Mucosa of gallbladder (tissue), 1 donor: ENCODE measurements around the gene ARPC4. TPM values are rescaled to one million over a fixed set of nuclear protein-coding genes. Genes with fewer than 3 reads are reported as not detected.
A peak's percentile ranks its signal among the peaks of the same experiment; 100 is the strongest.

Source experiments
- DNase-seq: peaks from one replicate; pipeline ENCODE4 v3.0.0-alpha.2; 2020; ENCODE audit warnings: low spot score
- total RNA-seq: library from RNA; stranded (reverse); gene quantifications from one replicate; pipeline ENCODE4 v1.2.1, GENCODE V29; 2021
- donor health status: DM: no; HTN: no; CAD: no.

The ARPC4 gene
- total RNA-seq, 1 donor from 2014 or later = 137 TPM

- DNase-seq = no peak
These were observed 389 bp downstream of the ARPC4 start for GRCh38 chr3:9793161-9793781.

- DNase-seq = no peak
These were observed 1.5 kb downstream of the ARPC4 start for GRCh38 chr3:9794400-9794799.

- DNase-seq = no peak
These were observed 2.3 kb downstream of the ARPC4 start for GRCh38 chr3:9795207-9795606.

GRCh38 chr3:9797196-9797945 is 4.5 kb downstream of the ARPC4 start:
- DNase-seq = no peak

- no peak for DNase-seq
These were observed 7.6 kb downstream of the ARPC4 start for GRCh38 chr3:9800529-9800928.

GRCh38 chr3:9803494-9803893 is 10.6 kb downstream of the ARPC4 start:
- DNase-seq = no peak

GRCh38 chr3:9804996-9805395 is 12.1 kb downstream of the ARPC4 start:
- DNase-seq = no peak

- no peak for DNase-seq
These were observed 13.3 kb downstream of the ARPC4 start for GRCh38 chr3:9806137-9806536.

- DNase-seq = no peak
These were observed 14.1 kb downstream of the ARPC4 start for GRCh38 chr3:9806688-9807589.

GRCh38 chr3:9807981-9808344 is 15.1 kb downstream of the ARPC4 start:
- DNase-seq = no peak

GRCh38 chr3:9808345-9809037 is 15.6 kb downstream of the ARPC4 start:
- DNase-seq = no peak

GRCh38 chr3:9809239-9809614 is 16.3 kb downstream of the ARPC4 start:
- no peak for DNase-seq

- DNase-seq = peak; percentile 69
These were observed 16.9 kb downstream of the ARPC4 start, which contains the start of gene TTLL3 for GRCh38 chr3:9809615-9810432. TTLL3 (plus strand) TSS chr3:9810262; CDS start chr3:9810662, 400 bp downstream.

GRCh38 chr3:9810433-9810770 is 17.5 kb downstream of the ARPC4 start:
- no peak for DNase-seq

- DNase-seq = no peak
These were observed 18.0 kb downstream of the ARPC4 start for GRCh38 chr3:9810846-9811245.

- no peak for DNase-seq
These were observed 20.1 kb downstream of the ARPC4 start for GRCh38 chr3:9812870-9813483.

GRCh38 chr3:9815986-9816385 is 23.1 kb downstream of the ARPC4 start:
- DNase-seq = no peak

GRCh38 chr3:9817436-9817835 is 24.6 kb downstream of the ARPC4 start:
- no peak for DNase-seq

- DNase-seq = no peak
These were observed 25.9 kb downstream of the ARPC4 start for GRCh38 chr3:9818666-9819335.

GRCh38 chr3:9820543-9820942 is 27.7 kb downstream of the ARPC4 start:
- no peak for DNase-seq
